HG03175 (cell line): ENCODE data around the gene SLC1A2.

Experiments
- ATAC-seq: cut with Tn5 transposase; IDR thresholded peaks from one replicate; pipeline ENCODE4 v1.9.1; 2021; ENCODE audit warnings: mild to moderate bottlenecking, moderate library complexity; ENCODE audit not compliant: unreplicated experiment

The SLC1A2 gene

DNA sequence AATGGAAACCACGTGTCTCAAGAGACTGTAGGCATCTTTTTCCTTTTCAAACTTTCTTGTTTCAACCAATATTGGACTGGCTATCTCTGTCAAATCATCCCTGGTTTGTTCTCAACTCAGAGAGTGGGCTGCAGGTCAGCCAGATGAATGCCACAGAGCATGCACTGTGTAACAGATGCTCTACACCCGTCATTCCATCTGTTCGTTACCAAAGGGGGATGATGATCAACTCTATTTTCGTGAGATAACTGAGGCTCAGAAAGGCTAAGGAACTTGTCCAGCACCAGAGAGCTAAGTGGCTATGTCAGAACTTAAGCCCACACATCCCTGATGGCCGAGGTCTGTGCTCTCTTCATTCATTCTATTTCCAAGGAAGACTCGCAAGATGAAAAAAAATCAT is 42.1 kb downstream of the SLC1A2 start:
- ATAC-seq = no peak

DNA sequence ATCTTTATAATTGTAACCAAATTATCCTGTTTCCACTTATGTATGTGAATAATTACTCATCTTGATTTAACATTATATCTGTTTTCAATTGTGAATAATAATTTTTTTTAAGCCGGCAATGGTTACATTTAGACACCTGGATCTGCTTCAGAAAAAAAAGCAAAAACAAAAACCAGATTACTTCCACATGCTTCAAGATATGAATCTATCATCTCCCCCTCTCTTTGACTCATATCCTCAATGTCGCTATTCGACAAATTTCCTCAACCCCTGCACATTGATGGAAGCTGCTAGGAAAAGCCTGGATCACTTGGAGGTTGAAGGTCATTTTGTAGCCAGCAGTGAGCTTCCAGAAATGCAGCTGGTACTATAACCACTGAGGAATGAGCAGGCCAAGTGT is 42.7 kb downstream of the SLC1A2 start:
- ATAC-seq = no peak

DNA sequence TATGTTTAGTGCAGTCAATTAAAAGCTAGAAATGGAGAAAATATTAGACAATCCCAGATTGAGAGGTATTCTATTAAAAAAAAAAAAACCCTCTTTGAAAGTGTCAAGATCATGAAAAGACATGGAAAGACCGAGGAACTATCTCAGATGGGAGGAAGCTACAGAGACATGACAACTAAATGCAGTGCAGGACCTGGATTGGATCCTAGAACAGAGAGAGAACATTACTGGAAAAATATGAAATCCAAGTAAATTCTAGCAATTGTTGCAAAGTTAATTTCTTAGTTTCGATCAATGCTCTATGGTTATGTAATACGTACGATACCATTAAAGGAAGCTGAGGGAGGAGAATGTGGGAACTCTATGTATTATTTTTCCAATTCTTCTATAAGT is 43.2 kb downstream of the SLC1A2 start:
- ATAC-seq = no peak

DNA sequence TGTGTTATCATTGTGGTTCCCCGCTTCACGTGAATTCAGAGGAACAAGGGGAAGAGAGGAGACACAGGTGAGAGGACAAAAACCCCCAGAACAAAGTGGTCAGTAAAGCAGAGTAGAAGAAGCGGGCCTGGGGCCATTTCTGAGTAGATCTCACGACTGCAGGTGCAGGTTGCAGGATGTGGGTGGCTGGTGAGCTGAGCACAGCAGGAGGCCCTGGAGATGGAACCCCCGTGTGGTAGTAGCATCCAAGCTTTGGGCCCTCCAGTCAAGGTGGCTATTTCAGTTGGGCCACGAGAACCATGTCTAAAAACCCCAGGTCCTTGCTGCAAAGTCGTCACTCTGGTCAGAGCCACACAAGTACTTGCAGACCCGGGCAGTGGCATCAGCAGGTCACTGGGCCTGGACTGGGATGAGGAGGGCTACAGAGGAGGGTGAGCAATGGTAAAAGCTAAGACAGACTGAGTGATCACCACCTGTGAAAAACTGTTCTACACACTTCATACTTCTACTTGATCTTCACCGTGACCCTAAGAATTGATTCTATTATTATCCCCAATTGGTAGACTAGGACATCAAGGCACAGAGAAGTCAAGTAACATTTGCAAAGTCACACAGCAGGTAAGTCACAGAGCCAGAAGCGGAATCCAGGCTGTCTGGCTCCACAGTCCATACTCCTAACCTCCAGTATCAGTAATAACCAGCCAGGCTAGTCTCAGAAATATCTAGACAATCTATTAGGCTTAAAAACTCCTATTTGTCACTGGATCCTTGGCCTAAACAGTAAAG is 43.8 kb downstream of the SLC1A2 start:
- no peak for ATAC-seq

DNA sequence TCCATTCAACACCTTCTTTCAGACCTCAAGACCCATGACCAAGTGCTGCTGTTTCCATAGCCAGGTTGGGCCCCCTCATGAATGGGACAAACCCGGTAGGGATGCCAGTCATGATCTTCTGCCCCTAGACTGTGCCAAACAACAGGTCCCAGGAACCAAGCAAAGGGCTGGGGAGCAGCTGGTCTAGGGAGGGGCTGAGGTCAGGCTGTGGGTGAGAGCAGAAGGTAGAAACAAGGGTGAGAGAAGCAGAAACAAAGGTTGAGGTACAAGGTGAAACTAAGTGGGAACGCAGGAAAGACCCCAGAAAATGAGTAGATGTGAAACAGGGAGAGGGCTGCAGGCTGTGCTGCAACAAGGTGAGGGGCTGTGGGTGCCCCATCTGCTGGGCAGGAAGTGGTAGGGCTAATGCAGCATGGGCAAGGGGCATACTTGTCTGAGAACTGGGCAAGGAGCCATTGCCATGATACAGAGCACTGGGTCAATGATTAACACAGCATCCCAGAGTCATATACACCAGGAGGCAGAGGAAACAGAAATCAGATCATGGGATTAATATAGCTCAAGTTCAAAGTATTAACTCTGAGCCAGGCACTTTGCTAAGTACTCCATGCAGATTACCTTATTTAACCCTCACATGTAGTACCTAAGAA is 45.9 kb downstream of the SLC1A2 start:
- no peak for ATAC-seq

DNA sequence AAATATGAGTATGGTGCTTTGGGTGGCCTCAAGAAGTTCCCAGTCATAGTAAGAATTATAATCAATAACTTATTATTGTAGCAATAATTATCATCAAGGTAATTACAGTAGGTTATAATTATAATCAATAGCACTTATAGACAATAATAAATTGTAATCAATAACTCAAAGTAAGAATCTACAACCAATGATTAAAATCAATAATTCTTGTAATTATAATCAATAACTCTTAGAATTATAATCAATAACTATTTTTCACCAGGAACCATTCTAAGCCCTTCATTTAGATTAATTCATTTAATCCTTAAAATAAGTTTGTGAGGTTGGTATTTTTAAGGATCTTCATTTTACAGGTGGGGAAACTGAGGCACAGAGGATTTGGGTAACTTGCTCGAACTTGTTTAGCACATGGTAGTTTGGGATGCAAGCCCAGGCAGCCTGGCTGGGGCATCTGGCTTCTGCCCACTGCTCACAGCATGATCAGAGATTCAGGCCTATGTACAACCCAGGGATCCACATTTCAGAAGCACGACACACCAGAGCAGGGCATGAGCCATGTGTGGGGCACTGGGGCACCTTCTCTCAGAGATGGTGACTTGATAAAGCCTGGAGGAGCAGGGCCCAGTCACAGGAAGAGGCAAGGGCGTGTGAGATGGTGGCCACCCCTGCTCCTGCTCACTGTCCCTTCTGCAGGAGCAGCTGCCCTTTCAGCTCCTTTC is 46.6 kb downstream of the SLC1A2 start:
- ATAC-seq = no peak

DNA sequence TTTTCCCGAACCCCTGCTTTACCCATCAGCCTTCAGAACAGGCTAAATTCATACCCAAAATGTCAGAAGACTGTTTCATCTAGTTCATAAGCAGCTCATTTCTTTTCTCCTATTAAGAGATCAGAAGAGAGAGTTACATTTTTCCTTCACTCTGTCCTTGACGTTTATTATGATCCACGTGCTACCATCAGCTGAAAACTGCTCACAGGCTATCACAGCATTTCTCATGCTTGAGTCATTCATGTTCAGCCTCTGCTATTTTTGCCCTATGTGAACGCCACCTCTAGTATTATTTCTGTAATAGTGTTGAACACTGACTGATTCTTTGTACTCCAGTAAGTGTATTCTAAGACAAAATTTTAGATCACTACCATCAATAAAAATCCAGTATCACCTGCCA is 51.9 kb downstream of the SLC1A2 start:
- no peak for ATAC-seq

DNA sequence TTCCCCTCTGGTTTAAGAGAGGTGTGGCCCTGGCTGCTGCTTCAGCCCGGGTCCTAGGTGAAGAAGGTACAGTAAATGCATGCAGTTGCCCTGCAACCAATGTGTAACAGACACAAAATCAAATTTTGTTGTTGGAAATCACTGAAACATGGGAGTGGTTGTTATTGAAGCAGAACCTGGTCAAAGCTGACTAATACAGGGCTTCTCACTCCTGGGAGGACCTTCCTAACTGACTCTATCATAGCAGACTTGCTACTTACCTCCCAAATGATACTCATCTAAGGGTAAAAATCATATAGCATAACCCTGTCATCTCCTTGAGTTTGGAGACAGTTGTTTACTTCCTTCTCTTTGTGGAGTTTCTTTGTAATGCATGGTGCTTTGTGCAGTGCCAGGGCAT is 52.6 kb downstream of the SLC1A2 start:
- ATAC-seq = no peak

DNA sequence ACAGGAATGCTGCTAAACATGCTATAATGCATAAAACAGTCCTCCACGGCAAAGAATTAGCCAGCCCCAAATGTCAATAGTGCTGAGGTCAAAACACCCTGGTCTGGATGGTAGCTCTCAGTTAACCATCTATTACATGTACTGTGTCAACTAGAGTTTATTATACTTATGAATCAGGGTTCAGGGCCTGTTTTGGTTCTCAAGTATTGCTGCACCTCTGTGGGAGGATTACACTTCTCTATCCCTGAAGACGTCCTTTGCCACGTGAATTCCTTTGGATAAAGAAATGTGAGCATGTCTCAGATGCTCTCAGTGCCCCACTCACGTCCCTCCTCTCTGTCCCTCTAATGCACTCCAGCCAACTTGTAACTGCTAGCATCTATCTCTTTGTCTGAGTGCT is 53.4 kb downstream of the SLC1A2 start:
- no peak for ATAC-seq

DNA sequence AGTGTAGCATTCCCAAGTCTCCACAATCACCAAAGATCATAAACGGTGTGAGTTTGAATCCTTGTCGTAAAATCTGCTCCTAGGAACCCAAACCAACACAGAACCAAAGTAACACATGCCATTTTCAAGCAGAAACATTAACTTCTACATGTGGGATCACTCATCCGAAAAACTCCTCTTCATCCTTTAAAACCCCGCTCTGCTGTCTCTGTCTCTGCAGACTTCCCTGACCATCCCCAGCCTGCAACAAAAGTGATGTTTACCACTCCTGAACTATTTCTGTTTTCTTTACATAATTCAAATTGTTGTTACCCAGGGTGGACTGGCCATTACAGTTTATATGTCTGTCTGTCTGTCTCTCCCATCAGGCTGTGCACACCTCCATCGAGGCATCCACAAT is 54.0 kb downstream of the SLC1A2 start:
- no peak for ATAC-seq

DNA sequence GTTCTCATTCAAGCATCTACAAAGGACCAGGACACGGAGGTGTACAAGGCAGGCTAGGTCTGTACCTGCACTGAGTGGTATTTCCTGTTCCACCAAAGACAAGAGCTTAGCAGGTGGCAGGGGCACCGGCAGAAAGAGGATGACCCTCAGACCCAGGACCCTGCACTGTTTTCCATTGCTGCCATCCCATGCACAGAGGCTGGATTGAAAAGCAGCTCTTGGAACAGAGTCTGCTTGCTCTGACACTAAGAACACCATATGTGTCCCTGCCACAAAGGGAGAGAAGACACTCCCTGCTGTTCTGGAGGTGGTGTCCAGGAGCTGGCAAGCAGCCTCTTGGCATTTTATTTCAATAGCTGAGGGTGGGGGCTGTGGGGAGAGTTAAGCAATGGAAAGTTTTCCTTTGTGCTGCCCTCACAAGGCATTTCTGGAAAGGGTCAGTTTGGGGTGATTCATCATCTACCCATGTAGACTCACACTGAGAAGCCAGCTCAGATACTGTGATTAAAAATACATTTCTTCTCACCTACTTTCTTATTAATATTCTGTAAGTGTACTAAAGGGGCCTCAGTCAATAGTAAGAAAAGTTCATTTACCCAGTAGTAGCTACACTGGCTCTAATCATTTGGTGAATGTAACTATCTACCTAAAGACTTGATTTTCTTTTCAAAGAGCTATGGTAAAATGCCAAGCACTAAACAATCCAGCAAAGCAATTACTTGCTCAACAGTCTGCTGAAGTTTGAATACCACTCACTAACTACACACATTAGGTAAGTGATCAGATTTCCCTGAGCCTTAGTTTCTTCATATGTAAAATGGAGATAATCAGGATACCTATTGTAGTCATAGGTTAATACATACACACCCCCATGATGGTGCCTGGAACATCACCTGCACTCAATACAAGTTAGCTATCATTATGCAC is 55.2 kb downstream of the SLC1A2 start:
- no peak for ATAC-seq

DNA sequence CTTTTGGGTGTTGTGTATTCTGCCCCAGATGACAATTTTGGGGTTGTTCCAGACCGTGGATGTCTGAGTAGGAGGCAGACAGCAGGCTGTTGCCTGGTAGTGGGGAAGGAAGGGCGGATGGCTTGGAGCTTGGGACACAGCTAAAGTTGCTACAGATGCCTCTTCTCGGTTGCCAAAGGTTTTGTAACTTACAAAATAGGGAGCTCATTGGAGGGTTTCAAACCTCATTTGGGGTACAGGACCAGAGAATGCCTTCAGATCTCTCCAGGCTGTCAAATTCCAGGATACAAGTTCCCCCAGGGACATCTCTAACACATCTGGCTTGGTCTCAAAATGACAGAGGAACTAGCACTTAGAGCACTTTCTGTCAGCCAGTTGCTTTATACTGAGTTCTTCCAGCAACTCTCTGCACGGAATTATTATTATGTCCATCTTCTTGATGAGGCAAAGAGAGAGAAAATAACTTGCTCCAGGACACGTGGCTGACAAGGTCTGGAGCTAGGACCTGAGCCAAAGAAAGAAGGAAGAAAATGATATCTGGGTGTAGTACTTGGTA is 56.0 kb downstream of the SLC1A2 start:
- ATAC-seq = no peak

DNA sequence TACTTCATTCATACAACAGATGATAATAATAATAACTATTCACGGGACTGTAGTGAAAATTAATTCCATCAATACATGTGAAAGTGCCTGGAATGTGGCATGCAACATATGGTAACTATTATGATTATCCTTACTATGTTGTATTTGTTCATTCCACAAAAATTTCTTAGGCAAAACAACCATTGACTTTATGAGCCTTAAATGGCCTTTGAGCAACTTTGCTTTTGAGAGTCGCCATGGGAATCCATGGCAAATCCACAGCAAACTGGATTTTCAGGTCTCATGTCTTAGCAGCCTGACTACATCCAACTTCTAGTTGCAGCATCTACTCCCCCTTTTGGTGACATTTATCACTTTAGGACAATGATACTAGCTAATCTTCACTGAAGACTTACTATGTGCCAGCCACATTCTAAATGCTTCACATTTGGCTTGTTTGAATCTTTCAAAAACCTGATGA is 56.8 kb downstream of the SLC1A2 start:
- ATAC-seq = no peak

DNA sequence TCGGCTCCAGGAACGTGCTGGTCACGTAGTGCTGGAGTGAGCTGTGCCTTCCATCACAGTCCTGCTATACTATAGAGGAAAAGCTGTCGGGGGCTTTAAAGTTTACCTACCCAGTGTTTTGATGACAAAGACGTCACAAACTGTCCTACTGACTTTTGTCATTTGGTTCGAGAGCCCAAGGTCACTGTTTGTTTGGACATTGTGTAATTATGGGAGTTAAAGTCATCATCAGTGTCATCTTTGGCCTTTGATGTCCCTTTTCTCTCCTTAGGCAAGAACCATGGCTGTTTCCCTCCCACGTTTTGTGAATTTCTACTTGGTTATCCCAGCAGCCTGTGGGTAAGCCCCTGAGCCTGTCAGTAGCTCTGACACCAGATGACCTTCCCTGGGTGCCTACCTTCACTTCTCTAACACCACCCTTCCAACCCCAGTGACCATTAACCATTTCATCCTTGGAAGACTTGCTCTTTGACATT is 59.3 kb downstream of the SLC1A2 start:
- no peak for ATAC-seq

DNA sequence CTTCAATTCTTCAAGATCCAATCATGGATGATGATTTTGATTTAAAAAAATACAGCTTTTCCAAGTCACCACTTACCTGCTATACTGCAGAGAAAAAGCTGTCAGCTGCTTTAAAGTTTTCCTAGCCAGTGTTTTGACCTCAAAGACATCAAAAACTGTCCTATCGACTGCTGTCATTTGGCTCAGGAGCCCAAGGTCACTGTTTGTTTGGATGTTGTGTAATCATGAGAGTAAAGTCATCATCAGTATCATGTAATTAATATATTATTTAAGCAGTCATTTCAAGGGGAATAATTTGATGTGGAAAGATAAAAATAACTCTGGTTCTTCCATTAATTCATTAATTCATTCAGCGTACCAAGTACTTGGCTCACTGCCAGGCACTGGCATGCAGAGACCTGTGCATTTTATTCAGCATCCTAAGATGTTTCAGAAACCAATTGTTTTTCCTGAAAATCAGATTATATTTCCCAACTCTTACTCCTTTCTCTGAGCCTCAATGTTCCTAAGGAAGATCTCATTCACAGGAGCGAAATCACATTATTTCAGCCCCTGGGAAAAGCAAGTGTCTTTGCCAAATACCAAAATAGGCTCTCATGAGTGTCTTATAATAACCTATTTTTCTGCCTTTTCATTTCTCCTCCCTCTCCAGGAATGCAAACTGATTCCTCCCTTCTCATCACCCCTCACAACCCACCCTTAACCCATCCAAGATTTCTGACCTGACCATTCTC is 59.9 kb downstream of the SLC1A2 start:
- no peak for ATAC-seq

DNA sequence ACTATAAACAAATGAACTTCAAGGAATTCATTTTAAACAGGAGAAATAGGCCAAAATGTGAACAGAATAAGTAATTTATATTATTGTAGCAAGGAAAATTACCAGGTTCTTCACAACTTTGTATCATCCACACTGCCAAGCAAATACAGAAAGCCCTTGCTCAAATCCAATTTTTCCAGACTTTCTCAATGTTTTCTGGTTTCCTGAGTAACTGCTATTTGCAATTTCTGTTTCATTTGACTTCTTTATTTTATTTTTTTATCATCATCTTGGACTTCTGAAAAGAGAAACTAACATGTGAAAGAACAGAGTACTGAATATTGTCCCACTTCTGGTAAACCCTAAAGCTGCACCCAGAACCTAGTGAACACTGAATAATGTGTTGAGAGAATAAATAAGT is 61.0 kb downstream of the SLC1A2 start:
- no peak for ATAC-seq

DNA sequence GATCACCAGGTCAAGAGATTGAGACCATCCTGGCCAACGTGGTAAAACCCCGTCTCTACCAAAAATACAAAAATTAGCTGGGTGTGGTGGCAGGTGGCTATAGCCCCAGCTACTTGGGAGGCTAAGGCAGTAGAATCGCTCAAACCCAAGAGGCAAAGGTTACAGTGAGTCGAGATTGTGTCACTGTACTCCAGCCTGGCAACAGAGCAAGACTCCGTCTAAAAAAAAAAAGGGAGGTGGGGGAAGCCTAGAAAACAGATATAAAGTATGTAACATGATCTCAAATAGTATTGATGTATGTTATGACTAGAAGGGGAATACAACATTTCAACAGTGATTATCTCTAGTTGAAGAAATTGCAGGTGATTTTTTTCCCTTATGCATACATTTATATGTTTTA is 61.4 kb downstream of the SLC1A2 start:
- no peak for ATAC-seq

DNA sequence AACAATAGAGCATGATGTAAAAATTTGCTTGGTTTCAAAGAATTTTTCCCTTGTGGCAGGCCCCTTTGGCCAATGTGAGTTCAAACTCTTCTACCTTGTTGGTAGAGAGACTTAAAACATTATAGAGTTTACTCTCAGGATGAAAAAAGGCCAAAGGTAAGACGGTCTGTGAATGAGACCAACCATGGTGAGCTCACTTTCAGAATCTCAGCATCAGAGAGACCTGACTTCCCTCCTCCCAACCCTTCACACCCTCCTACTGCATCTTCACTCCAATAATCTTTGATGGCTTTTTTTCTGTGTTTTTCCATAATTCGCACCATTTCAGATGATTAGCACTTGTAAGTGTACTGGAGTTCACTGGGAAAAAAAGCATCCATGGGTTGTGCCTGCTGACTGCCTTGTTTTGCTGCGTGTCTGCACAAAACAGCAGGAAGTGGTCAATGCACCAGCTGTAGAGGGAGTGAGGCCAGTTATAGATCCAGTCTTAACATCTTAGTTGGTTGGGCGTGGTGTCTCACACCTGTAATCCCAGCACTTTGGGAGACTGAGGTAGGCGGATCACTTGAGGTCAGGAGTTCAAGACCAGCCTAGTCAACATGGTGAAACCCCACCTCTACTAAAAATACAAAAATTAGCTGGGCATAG is 64.1 kb downstream of the SLC1A2 start:
- no peak for ATAC-seq

DNA sequence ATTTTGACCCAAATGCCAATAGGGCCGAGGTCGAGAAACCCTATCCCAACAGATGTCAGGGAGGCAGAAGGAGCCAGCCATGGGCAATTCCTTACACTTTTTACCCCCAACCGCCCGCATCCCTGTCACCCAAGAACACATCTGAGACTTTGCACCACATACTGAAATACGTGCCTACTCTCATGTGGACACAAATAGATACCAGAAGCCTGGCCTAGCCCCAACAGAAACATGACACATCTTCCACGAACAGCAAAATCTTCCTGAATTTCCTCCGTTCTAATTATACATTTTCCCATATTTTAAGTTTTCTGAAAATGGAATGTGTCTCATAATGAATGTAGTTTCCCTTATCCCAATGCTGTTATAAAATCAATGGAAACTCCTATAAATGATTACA is 64.7 kb downstream of the SLC1A2 start:
- no peak for ATAC-seq
